Measurements from ENCODE around the gene RHBDL1. TPM values are rescaled to one million over a fixed set of nuclear protein-coding genes. Genes with fewer than 3 reads are reported as not detected.

Gene RHBDL1
- total RNA-seq, 5 donors from 2014 or later (not counting 1 experiment from before 2014, with no cell fraction given), result 2.0 to 3.6 (median 2.5) TPM

GRCh38 chr16:667113-667779 is 8.2 kb upstream of the RHBDL1 start:
- Mint-ChIP-seq H3K36me3 (peaks cover 3% of the 10 kb centered on the region), H3K27ac (peak overlapping the region; percentile 86 to 94), H3K4me1 (peaks cover 0 to 13% (median 11%) of the 10 kb centered on the region in 3 donors), H3K9me3 (no peaks in the 10 kb centered on the region), H3K4me3 (peak overlapping the region; percentile 73 to 74 (median 73)), H3K27me3 (no peaks in the 10 kb centered on the region)
- Histone ChIP-seq H3K27me3 (replicated peaks in 1 of 2; ENCODE audit: control insufficient read depth in 2 of 2, extremely low read depth in 1 of 2, insufficient read depth in 2 of 2, low read length in 1 of 2) (no peaks in the 10 kb centered on the region), H3K9me3 (no peaks in the 10 kb centered on the region), H3K4me3 (ENCODE audit: control insufficient read depth in 1 of 2, extremely low read depth in 1 of 2, low read length in 1 of 2) (peak overlapping the region; percentile 66), H3K36me3 (ENCODE audit: control insufficient read depth in 2 of 2, extremely low read depth in 1 of 2, insufficient read depth in 1 of 2, low read length in 1 of 2) (peaks cover 4 to 32% of the 10 kb centered on the region in 2 donors), H3K4me1 (ENCODE audit: control insufficient read depth in 1 of 2, extremely low read depth in 1 of 2, insufficient read depth in 2 of 2, low read length in 2 of 2) (peaks cover 3 to 25% of the 10 kb centered on the region in 2 experiments), H3K27ac (ENCODE audit: low read length) (peak overlapping the region; percentile 74)
- POLR2A ChIA-PET, result interaction anchor here (0.6 kb wide), 2 partner anchors 195 to 716 kb away, joined by 3 read pairs; no protein-coding TSS in a partner anchor
- CTCF ChIA-PET, result interaction anchor here in 1 of 2 donors (1.0 kb wide), 1 partner anchor 75 kb away, joined by 3 read pairs; no protein-coding TSS in a partner anchor
- WGBS (ENCODE audit: insufficient coverage), result 86% methylated on average over 18 of the region's 22 CpGs
- ATAC-seq (replicated peaks in 1 of 4), result no peak
- DNase-seq, result no peak

GRCh38 chr16:667780-668518 is 7.5 kb upstream of the RHBDL1 start, which contains the start of gene RHOT2:
Gene RHOT2 (plus strand): TSS chr16:668132. CDS start chr16:668200, 68 bp downstream.
- Histone ChIP-seq H3K4me1 (ENCODE audit: control insufficient read depth in 1 of 2, extremely low read depth in 1 of 2, insufficient read depth in 2 of 2, low read length in 2 of 2) (peaks cover 3 to 25% of the 10 kb centered on the region in 2 experiments), H3K36me3 (ENCODE audit: control insufficient read depth in 2 of 2, extremely low read depth in 1 of 2, insufficient read depth in 1 of 2, low read length in 1 of 2) (peaks cover 8 to 37% of the 10 kb centered on the region in 2 donors), H3K9me3 (no peaks in the 10 kb centered on the region), H3K4me3 (ENCODE audit: control insufficient read depth in 1 of 2, extremely low read depth in 1 of 2, low read length in 1 of 2) (peak within 1 kb of the TSS; percentile 66 to 75), H3K27ac (ENCODE audit: low read length) (peak within 1 kb of the TSS; percentile 74), H3K27me3 (replicated peaks in 1 of 2; ENCODE audit: control insufficient read depth in 2 of 2, extremely low read depth in 1 of 2, insufficient read depth in 2 of 2, low read length in 1 of 2) (no peaks in the 10 kb centered on the region)
- Mint-ChIP-seq H3K27ac (peak within 1 kb of the TSS; percentile 86 to 94), H3K4me3 (peak within 1 kb of the TSS; percentile 73 to 74 (median 73)), H3K27me3 (no peaks in the 10 kb centered on the region), H3K4me1 (peaks cover 0 to 12% (median 11%) of the 10 kb centered on the region in 3 donors), H3K9me3 (no peaks in the 10 kb centered on the region), H3K36me3 (peaks cover 6% of the 10 kb centered on the region)
- WGBS (ENCODE audit: insufficient coverage), result under 1% methylated on average over 65 of the region's 78 CpGs
- CTCF ChIA-PET, result interaction anchor here in 1 of 2 donors (1.0 kb wide), 1 partner anchor 74 kb away, joined by 3 read pairs; no protein-coding TSS in a partner anchor
- DNase-seq (peak; percentile 74 to 96 (median 86)), ATAC-seq (replicated peaks in 1 of 4) (peak; percentile 89 to 97 (median 96))
- POLR2A ChIA-PET, result interaction anchor here (0.6 kb wide), 2 partner anchors 194 to 715 kb away, joined by 3 read pairs; no protein-coding TSS in a partner anchor

- peak in 1 of 35 experiments; percentile 39 for DNase-seq
- ATAC-seq (replicated peaks in 1 of 4), result peak in 2 of 4 experiments; percentile 6 to 21
- 4% methylated on average over 48 of the region's 50 CpGs for WGBS (ENCODE audit: insufficient coverage)
- Mint-ChIP-seq H3K36me3 (peaks cover 7% of the 10 kb centered on the region), H3K27ac (peak overlapping the region; percentile 58 to 72), H3K27me3 (no peaks in the 10 kb centered on the region), H3K9me3 (no peaks in the 10 kb centered on the region), H3K4me3 (peak overlapping the region; percentile 73 to 74 (median 73)), H3K4me1 (peaks cover 0 to 11% (median 11%) of the 10 kb centered on the region in 3 donors)
- ChIA-PET POLR2A (interaction anchor here in 1 of 2 donors (0.6 kb wide), 1 partner anchor 11 kb away, joined by 5 read pairs; no protein-coding TSS in a partner anchor), CTCF (no interaction called here)
- H3K27ac ChIP-seq (ENCODE audit: low read length), result peak overlapping the region; percentile 67
- no peaks in the 10 kb centered on the region for H3K9me3 ChIP-seq
- peaks cover 3 to 25% of the 10 kb centered on the region in 2 experiments for H3K4me1 ChIP-seq (ENCODE audit: control insufficient read depth in 1 of 2, extremely low read depth in 1 of 2, insufficient read depth in 2 of 2, low read length in 2 of 2)
- H3K36me3 ChIP-seq (ENCODE audit: control insufficient read depth in 2 of 2, extremely low read depth in 1 of 2, insufficient read depth in 1 of 2, low read length in 1 of 2), result peaks cover 14 to 39% of the 10 kb centered on the region in 2 donors
- H3K4me3 ChIP-seq (ENCODE audit: control insufficient read depth in 1 of 2, extremely low read depth in 1 of 2, low read length in 1 of 2), result peak overlapping the region; percentile 66 to 75
- H3K27me3 ChIP-seq (replicated peaks in 1 of 2; ENCODE audit: control insufficient read depth in 2 of 2, extremely low read depth in 1 of 2, insufficient read depth in 2 of 2, low read length in 1 of 2), result no peaks in the 10 kb centered on the region
Measured at GRCh38 chr16:668519-669171, 6.8 kb upstream of the RHBDL1 start.

- Mint-ChIP-seq H3K4me1 (peaks cover 0 to 12% (median 11%) of the 10 kb centered on the region in 3 donors), H3K36me3 (peaks cover 7% of the 10 kb centered on the region), H3K27ac (peak overlapping the region in 1 of 2 donors; percentile 58), H3K9me3 (no peaks in the 10 kb centered on the region), H3K4me3 (peak overlapping the region; percentile 26 to 73 (median 64)), H3K27me3 (no peaks in the 10 kb centered on the region)
- DNase-seq (no peak), ATAC-seq (replicated peaks in 1 of 4) (no peak)
- peaks cover 14 to 39% of the 10 kb centered on the region in 2 donors for H3K36me3 ChIP-seq (ENCODE audit: control insufficient read depth in 2 of 2, extremely low read depth in 1 of 2, insufficient read depth in 1 of 2, low read length in 1 of 2)
- H3K27me3 ChIP-seq (replicated peaks in 1 of 2; ENCODE audit: control insufficient read depth in 2 of 2, extremely low read depth in 1 of 2, insufficient read depth in 2 of 2, low read length in 1 of 2), result peaks cover 0 to 3% of the 10 kb centered on the region in 2 experiments
- ChIA-PET POLR2A (interaction anchor here in 1 of 2 donors (0.7 kb wide), 1 partner anchor 328 kb away, joined by 3 read pairs; no protein-coding TSS in a partner anchor), CTCF (no interaction called here)
- H3K27ac ChIP-seq (ENCODE audit: low read length), result no peak overlapping the region
- no peak overlapping the region for H3K4me3 ChIP-seq (ENCODE audit: control insufficient read depth in 1 of 2, extremely low read depth in 1 of 2, low read length in 1 of 2)
- no peaks in the 10 kb centered on the region for H3K9me3 ChIP-seq
- peaks cover 3 to 26% of the 10 kb centered on the region in 2 experiments for H3K4me1 ChIP-seq (ENCODE audit: control insufficient read depth in 1 of 2, extremely low read depth in 1 of 2, insufficient read depth in 2 of 2, low read length in 2 of 2)
- whole genome bisulfite sequencing (ENCODE audit: insufficient coverage), result 96% methylated on average over 11 of the region's 13 CpGs
Measured at GRCh38 chr16:669666-670065, 5.8 kb upstream of the RHBDL1 start.

- Mint-ChIP-seq H3K27ac (no peak overlapping the region), H3K9me3 (no peaks in the 10 kb centered on the region), H3K4me1 (peaks cover 0 to 19% (median 18%) of the 10 kb centered on the region in 3 donors), H3K36me3 (peaks cover 7% of the 10 kb centered on the region), H3K4me3 (peak overlapping the region in 2 of 3 donors; percentile 64 to 73), H3K27me3 (peaks cover 0 to 6% of the 10 kb centered on the region in 2 donors)
- 94% methylated on average over 42 of the region's 52 CpGs for whole genome bisulfite sequencing (ENCODE audit: insufficient coverage)
- no peak overlapping the region for H3K27ac ChIP-seq (ENCODE audit: low read length)
- ATAC-seq (replicated peaks in 1 of 4) (no peak), DNase-seq (no peak)
- H3K36me3 ChIP-seq (ENCODE audit: control insufficient read depth in 2 of 2, extremely low read depth in 1 of 2, insufficient read depth in 1 of 2, low read length in 1 of 2), result peaks cover 14 to 39% of the 10 kb centered on the region in 2 donors
- CTCF ChIA-PET, result interaction anchor here (0.5 to 0.6 kb wide), 2 partner anchors 29 to 436 kb away, joined by 3 to 5 read pairs; no protein-coding TSS in a partner anchor
- peaks cover 3 to 35% of the 10 kb centered on the region in 2 experiments for H3K4me1 ChIP-seq (ENCODE audit: control insufficient read depth in 1 of 2, extremely low read depth in 1 of 2, insufficient read depth in 2 of 2, low read length in 2 of 2)
- no peak overlapping the region for H3K4me3 ChIP-seq (ENCODE audit: control insufficient read depth in 1 of 2, extremely low read depth in 1 of 2, low read length in 1 of 2)
- peaks cover 0 to 10% of the 10 kb centered on the region in 2 experiments for H3K27me3 ChIP-seq (replicated peaks in 1 of 2; ENCODE audit: control insufficient read depth in 2 of 2, extremely low read depth in 1 of 2, insufficient read depth in 2 of 2, low read length in 1 of 2)
- POLR2A ChIA-PET, result interaction anchor here in 1 of 2 donors (0.6 kb wide), 1 partner anchor 25 kb away, joined by 4 read pairs; no protein-coding TSS in a partner anchor
- H3K9me3 ChIP-seq, result no peaks in the 10 kb centered on the region
Measured at GRCh38 chr16:670485-671352, 4.8 kb upstream of the RHBDL1 start.
